Prostate gland (tissue), 2 donors: Measurements from ENCODE around the gene RNF213.

Experiments used
- POLR2A ChIP-seq: fragments of 450-650 bp; IDR thresholded peaks from one replicate; pipeline ENCODE4 v1.6.1; 2016; ENCODE audit warnings: antibody characterized with exemption, mild to moderate bottlenecking
- POLR2AphosphoS5 ChIP-seq: sonication (generic); formaldehyde crosslinking; IDR thresholded peaks from one replicate; pipeline ENCODE4 v1.6.1; 2017; ENCODE audit warnings: antibody characterized with exemption
- TF ChIP-seq, protein P1 (sequence below), 4 experiments: fragments of 200-600 bp in 2 of 4; fragments of 450-650 bp in 2 of 4; sonication (generic) in 2 of 4; IDR thresholded peaks; 1 replicate in 3 of 4; 2 replicates in 1 of 4; pipeline ENCODE4 v1.5.1; 2016 to 2019; ENCODE audit warnings: antibody characterized with exemption in 4 of 4, mild to moderate bottlenecking in 2 of 4, moderate library complexity in 2 of 4

DNA sequence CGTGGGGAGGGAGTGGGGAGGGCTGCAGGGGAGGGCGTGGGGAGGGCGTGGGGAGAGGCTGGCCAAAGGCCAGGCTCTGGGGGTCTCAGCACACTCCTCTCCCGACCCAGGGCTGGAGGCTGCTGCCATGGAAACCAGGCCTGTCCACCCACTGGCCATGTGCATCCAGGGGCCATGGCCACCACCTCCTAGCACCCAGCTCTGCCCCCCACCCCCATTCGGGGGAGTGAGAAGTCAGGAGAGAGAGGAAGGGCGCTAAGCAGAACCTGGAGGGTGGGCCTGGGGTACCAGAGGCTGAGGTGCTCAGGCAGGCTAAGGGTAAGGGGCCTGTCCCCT is 184.0 kb downstream of the RNF213 start:
- TF ChIP-seq, protein P1, sequence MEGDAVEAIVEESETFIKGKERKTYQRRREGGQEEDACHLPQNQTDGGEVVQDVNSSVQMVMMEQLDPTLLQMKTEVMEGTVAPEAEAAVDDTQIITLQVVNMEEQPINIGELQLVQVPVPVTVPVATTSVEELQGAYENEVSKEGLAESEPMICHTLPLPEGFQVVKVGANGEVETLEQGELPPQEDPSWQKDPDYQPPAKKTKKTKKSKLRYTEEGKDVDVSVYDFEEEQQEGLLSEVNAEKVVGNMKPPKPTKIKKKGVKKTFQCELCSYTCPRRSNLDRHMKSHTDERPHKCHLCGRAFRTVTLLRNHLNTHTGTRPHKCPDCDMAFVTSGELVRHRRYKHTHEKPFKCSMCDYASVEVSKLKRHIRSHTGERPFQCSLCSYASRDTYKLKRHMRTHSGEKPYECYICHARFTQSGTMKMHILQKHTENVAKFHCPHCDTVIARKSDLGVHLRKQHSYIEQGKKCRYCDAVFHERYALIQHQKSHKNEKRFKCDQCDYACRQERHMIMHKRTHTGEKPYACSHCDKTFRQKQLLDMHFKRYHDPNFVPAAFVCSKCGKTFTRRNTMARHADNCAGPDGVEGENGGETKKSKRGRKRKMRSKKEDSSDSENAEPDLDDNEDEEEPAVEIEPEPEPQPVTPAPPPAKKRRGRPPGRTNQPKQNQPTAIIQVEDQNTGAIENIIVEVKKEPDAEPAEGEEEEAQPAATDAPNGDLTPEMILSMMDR (IDR thresholded peaks at IDR 0.05): no peak
- no peak for TF ChIP-seq POLR2A
- TF ChIP-seq POLR2AphosphoS5: no peak
